Gastroesophageal sphincter (tissue), 3 donors: ENCODE measurements around the gene KLHL8.

Experiments
- EP300 ChIP-seq: sonication (generic); formaldehyde crosslinking; IDR thresholded peaks from one replicate; pipeline ENCODE4 v1.6.1; 2017; ENCODE audit warnings: antibody characterized with exemption, mild to moderate bottlenecking
- POLR2A ChIP-seq, 2 donors: fragments of 450-650 bp; IDR thresholded peaks; one replicate each; pipeline ENCODE4 v1.6.1; 2017; ENCODE audit warnings: antibody characterized with exemption in 2 of 2, mild to moderate bottlenecking in 2 of 2, moderate library complexity in 1 of 2
- POLR2AphosphoS5 ChIP-seq: sonication (generic); formaldehyde crosslinking; IDR thresholded peaks from one replicate; pipeline ENCODE4 v1.6.1; 2017; ENCODE audit warnings: antibody characterized with exemption
- TF ChIP-seq, protein P1 (sequence below), 4 experiments: fragments of 200-600 bp in 2 of 4; fragments of 450-650 bp in 2 of 4; sonication (generic) in 1 of 4; IDR thresholded peaks; one replicate each; pipeline ENCODE4 v1.5.1; 2017 to 2019; ENCODE audit warnings: antibody characterized with exemption in 4 of 4, mild to moderate bottlenecking in 2 of 4, moderate library complexity in 2 of 4

DNA sequence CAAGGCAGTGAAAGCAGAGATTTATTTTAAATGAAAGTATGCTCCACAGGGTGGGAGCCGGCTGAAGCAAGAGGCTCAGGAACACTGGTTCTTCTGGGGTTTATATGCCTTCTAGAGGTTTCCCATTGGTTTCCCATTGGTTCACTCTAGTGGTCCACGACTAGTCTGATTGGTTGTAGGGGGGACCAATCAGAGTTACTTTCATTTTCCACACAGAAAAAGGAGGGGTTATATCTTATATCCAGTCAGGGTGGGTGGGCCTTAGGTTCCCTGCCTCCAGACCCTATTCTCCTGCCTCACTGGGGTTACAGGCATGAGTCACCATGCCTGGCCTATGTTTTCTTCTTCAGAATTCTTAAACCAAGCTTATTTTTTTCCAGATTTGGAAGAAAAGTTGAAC is 101.6 kb downstream of the KLHL8 start:
- TF ChIP-seq POLR2A (IDR thresholded peaks at IDR 0.05) (no peak), EP300 (no peak), POLR2AphosphoS5 (no peak)
- TF ChIP-seq, protein P1, sequence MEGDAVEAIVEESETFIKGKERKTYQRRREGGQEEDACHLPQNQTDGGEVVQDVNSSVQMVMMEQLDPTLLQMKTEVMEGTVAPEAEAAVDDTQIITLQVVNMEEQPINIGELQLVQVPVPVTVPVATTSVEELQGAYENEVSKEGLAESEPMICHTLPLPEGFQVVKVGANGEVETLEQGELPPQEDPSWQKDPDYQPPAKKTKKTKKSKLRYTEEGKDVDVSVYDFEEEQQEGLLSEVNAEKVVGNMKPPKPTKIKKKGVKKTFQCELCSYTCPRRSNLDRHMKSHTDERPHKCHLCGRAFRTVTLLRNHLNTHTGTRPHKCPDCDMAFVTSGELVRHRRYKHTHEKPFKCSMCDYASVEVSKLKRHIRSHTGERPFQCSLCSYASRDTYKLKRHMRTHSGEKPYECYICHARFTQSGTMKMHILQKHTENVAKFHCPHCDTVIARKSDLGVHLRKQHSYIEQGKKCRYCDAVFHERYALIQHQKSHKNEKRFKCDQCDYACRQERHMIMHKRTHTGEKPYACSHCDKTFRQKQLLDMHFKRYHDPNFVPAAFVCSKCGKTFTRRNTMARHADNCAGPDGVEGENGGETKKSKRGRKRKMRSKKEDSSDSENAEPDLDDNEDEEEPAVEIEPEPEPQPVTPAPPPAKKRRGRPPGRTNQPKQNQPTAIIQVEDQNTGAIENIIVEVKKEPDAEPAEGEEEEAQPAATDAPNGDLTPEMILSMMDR (IDR thresholded peaks at IDR 0.05): no peak
